CD4-positive, alpha-beta T cell treated with Interleukin-2 at 100 ng/mL for 4 hours (primary cell): Measurements from ENCODE around the gene PRR35.

Source experiments
- DNase-seq: peaks from one replicate; pipeline ENCODE4 v3.0.0-alpha.2; 2020; ENCODE audit warnings: low spot score

The PRR35 gene

GRCh38 chr16:564690-565418 lies 4.7 kb downstream of the PRR35 start:
- DNase-seq: no peak

- DNase-seq: no peak
Measured at GRCh38 chr16:565419-566330, 5.5 kb downstream of the PRR35 start.

DNA sequence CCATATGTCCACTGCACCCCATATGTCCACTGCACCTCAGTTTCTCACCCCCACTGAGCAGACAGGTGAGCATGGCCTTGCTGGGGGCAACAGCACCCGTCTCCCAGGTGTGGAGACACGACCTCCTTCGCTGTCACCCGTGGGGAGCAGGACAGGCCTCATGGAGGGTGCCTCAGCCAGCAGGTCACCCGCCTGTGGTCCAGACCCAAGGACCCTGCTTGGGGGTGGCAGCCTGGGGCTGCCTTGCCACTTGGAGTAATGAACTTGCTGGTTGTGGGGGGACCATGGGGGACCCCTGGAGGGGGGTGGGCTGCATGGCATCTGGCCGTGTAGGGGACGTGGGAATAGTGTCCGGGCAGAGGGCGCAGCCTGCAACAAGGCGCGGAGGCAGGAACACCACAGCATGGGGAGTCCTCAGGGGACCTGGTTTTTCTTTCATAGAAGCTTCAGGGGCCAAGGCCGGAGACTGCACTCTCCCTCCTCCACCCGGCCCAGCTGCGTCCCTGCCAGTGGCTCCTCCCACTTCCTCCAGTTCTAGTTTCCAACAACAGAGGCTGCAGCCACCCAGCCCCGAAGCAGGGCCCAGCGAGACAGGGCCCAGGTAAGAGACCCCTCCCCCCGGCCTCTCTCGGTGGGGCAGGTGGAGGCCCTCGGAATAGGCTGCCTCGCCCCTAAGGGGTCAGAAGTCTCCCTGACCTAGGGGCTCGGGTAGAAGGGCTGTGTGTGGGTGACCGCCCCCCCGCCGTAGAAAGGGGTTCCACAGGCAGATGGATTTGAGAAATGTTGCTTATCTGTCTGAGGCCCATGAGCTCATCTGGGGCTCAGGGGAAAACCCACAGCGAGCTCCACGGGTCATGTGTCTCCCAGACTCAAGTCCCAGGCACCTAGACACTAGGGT lies 6.5 kb downstream of the PRR35 start, which contains the start of gene NHLRC4:
Gene NHLRC4, plus strand, starts transcription at position 531 of the 898 bp plus-strand sequence. CDS start 1,043 bp downstream, outside the sequence.
- peak; percentile 46 for DNase-seq

DNA sequence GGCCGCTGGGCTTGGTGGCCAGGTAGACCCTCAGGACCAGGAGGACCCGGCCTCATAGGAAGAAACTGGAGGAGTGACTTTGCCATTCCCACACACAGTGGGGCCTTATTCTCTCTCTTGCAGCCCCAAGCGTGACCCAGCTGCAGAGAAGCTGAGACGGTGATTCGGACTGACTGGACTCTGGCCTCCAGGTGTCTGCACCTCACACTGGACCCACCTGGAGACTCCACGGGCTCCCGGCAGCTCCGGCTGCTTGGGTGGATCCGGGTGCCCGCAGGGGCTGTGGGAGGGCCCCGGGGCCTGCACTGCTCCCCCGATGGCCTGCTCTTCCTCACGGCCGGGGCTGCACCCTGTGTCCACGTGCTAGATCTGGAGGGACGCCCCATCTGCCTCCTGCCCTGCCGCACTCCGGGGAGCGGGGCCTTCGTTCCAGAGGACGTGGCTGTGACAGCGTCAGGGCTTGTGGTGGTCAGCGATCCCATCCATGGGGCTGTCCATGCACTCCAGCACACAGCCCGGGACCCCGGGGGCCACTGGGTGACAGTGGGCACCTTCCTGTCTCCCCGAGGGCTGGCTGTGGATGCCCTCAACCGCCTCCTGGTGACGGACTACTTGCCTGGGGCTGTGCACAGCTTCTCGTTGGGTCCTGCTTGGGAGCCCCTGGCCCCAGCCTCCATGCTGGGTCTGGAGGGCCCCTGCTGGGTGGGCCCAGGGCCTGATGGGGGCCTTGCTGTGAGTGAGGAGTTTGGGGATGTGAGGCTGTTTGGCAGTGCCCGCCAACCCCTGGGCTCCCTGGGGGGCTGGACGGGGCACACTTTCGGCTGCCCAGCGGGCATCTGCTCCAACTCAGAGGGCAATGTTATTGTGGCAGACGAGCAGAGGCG lies 7.4 kb downstream of the PRR35 start:
- no peak for DNase-seq

DNA sequence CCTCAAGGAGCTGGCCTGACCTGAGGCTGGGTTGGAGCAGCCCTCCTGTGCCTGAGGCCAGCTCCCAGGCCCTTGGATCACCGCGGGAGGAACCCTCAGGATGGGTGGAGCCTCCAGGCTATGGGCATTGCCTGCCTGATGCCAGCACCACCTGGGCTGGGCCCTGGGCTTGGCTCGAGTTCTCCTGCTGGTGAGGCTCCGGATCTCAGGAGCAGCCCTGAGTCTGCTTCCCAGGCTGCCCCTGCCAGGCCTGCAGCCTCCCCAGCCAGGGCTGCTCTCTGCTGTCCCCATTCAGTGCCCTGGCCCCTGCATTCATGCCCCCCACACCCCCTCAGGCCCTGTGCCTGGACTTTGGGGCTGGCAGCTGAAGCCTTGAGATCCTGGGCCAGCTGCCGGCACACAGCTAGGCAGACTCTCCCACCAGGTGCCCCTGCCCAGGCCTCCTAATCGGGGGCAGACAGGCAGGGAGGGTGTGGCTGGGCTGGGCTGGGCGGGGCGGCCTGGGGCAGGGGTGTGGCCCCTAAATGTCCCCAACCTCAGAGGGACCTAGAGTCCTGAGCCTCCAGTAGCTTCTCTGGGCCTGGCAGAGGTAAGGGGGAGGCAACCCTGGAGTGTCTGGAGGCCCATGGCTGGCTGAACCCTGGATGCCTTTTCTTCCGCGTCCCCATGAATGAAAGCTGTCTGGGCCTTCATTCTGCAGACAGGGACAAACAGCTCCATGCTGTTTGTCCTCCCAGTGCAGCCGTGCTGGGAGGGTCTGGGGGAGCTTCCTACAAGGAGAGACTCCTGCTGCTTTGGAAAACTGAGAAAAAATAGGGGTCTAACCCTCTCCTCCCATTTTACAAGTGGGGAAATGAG lies 8.4 kb downstream of the PRR35 start:
- no peak for DNase-seq

DNA sequence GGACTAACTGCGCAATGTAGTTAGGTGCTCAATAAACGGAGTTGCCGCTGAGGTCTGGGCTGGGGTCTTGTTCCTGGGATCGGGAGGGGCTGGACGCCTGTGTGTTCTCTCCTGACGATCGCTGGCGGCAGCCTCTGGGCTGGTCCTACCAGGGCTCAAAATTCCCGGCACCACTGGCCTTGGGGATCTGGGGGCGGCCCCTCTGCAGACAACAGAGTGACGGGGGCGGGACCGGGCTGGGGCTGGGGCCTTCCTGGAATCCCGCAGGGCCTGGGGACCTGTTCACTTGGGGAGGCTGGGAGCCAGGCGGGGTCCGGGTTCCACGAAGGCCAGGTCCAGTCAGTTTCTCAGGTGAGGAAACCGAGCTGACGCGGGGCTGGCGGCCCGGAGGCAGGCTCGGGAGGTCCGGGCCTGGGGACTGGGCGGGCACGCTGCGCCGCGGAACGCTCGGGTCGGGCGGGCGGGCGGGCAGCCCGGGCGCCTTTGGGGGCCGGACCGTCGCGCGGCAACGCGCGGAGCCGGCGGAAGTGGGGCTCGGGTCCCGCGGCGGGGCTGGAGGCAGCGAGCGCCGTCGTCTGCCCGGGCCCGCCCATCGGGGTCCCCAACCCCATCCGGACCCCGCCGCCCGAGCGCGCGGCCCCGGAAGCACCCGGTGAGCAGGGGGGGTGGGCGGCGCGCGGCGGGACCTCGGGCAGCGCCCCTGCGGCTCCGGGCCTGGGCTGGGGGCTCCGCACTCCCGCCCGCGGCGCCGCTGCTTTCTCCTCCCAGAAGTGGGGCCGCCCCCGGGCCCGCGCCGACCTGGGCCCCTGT lies 9.5 kb downstream of the PRR35 start, which contains the start of gene PIGQ:
Gene PIGQ, plus strand, starts transcription at position 524 of the 810 bp plus-strand sequence. CDS start 4,107 bp downstream, outside the sequence.
- peak; percentile 61 for DNase-seq

GRCh38 chr16:572865-573650 lies 12.9 kb downstream of the PRR35 start:
- DNase-seq: no peak

- no peak for DNase-seq
Measured at GRCh38 chr16:574021-574760, 14.0 kb downstream of the PRR35 start.

- no peak for DNase-seq
Measured at GRCh38 chr16:575354-576196, 15.4 kb downstream of the PRR35 start.

DNA sequence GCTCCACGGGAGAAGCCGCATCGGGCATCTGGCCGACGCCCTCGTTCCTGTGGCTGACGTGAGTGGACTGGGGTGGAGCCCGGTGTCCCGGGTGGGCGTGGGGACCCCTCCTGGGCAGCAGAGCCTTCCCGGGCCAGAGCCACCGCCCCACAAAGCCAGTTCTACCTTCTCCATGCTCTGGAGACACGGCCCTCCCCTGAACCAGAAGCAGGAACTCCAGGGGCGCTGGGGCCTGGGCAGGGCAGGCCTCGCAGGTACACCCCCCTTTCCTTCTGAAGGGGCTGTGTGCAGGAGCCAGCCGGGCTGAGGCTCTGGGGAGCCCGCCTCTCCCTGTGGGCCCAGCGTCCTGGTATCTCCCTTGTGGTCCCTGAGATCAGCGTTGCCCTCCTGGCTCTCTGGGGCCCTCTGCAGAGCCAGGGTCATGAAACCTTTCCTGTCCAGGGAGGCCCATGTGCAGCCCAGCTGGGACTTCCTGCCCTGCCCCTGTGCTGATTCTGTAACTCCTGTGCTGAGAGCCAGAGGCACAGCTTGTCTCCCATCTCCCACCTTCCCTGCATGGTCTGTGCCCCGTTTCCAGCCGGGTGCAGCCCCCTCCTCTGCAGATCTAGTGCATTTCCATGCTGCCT lies 16.1 kb downstream of the PRR35 start:
- no peak for DNase-seq

GRCh38 chr16:576823-577201 lies 16.6 kb downstream of the PRR35 start:
- no peak for DNase-seq

DNA sequence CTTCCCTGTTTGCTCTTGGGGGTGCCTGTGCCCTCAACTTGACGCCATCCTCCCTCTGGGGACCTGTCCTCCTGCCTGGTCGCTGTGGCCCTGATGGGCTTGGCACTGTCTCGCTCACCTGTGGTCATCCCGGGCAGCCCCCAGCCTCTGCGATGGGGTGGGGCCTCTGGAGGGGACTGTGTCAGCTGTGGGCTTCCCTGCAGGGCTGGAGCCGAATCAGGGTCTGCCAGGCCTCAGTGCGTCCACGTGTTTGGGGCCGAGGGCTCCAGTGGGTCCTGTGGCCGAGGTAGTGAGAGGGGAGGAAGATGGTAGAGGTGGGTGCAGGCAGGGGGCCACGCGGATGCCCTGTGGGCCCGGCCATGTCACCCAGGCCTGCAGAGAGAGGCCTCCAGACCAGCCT lies 17.6 kb downstream of the PRR35 start:
- no peak for DNase-seq

DNA sequence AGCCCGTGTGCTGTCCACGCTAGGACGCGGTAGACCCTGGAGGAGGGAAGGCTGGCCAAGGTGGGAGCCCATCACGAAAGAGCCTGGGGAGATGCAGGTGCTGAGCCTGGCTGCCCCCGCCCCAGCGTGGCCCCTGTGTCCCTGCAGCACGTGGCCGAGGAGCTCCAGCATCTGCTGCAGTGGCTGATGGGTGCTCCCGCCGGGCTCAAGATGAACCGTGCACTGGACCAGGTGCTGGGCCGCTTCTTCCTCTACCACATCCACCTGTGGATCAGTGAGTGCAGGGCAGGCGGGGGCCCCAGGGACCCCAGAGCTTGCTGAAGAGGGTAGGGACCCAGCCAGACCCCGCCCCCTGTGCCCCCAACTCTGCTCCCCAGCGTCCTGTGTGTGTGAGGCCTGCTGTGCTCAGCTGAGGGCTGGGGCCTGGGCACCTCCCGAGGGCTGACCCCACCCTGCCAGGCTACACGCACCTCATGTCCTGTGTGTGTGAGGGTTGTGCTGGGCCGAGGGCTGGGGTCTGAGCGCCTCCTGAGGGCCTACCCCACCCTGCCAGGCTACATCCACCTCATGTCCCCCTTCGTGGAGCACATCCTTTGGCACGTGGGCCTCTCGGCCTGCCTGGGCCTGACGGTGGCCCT lies 18.2 kb downstream of the PRR35 start:
- no peak for DNase-seq

DNA sequence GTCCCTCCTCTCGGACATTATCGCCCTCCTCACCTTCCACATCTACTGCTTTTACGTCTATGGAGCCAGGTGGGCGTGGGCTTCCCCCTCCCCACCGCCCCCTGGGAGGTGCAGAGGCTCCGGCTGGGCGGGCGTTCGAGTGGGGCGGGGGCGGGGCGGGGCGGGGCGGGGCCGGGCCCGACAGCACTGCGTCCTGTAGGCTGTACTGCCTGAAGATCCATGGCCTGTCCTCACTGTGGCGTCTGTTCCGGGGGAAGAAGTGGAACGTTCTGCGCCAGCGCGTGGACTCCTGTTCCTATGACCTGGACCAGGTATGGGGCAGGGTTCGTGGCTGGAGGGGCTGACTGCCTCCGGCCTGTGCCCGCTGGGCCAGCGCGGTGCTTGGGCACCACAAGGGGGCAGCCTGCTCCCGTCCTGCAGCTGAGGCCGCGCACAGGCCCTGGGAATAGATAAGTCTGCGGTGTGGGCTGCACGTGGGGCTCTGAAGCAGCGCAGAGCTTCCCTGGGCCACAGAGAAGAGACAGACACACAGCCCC lies 18.7 kb downstream of the PRR35 start:
- DNase-seq: peak; percentile 65
